Loucy (cell line): ENCODE data around the gene KDM5B.

Experiments
- H2AFZ ChIP-seq: fragments of 200-600 bp; sonication (generic); 2 replicates; pipeline ENCODE4 v1.6.0; 2016; ENCODE audit warnings: antibody characterized with exemption, mild to moderate bottlenecking, low read length, moderate library complexity
- H3F3A ChIP-seq: fragments of 200-600 bp; 2 replicates; pipeline ENCODE4 v1.6.0; 2016; ENCODE audit warnings: antibody characterized with exemption, low read depth, mild to moderate bottlenecking
- H3K27me3 ChIP-seq: fragments of 200-600 bp; sonication (generic); 2 replicates; pipeline ENCODE4 v1.6.1; 2014; ENCODE audit warnings: low read length, mild to moderate bottlenecking; ENCODE audit not compliant: insufficient read depth, poor library complexity, severe bottlenecking
- H3K36me3 ChIP-seq: fragments of 200-600 bp; sonication (generic); 2 replicates; pipeline ENCODE4 v1.6.1; 2016; ENCODE audit warnings: low read length; ENCODE audit not compliant: insufficient read depth
- H3K4me1 ChIP-seq: fragments of 200-600 bp; sonication (generic); 2 replicates; pipeline ENCODE4 v1.5.1; 2014; ENCODE audit warnings: low read length, mild to moderate bottlenecking; ENCODE audit not compliant: insufficient read depth, poor library complexity, severe bottlenecking
- H3K4me2 ChIP-seq: fragments of 200-600 bp; sonication (generic); 2 replicates; pipeline ENCODE4 v1.6.0; 2014; ENCODE audit warnings: antibody characterized with exemption, low read length, low read depth, mild to moderate bottlenecking; ENCODE audit not compliant: poor library complexity, severe bottlenecking
- H3K4me3 ChIP-seq: fragments of 200-600 bp; sonication (generic); 2 replicates; pipeline ENCODE4 v1.5.1; 2014; ENCODE audit warnings: low read length, mild to moderate bottlenecking, mixed read lengths; ENCODE audit not compliant: poor library complexity, severe bottlenecking
- H3K79me2 ChIP-seq: fragments of 200-600 bp; sonication (generic); 2 replicates; pipeline ENCODE4 v1.6.1; 2014; ENCODE audit warnings: low read length; ENCODE audit not compliant: insufficient read depth
- H3K9ac ChIP-seq: fragments of 200-600 bp; sonication (generic); 2 replicates; pipeline ENCODE4 v1.6.0; 2014; ENCODE audit warnings: mild to moderate bottlenecking, low read depth, low read length, moderate library complexity; ENCODE audit not compliant: poor library complexity, severe bottlenecking
- H3K9me2 ChIP-seq: fragments of 200-600 bp; sonication (generic); replicated peaks from 2 replicates; pipeline ENCODE4 v1.6.1; 2016; ENCODE audit warnings: low read depth, low read length, mixed read lengths
- H3K9me3 ChIP-seq: fragments of 200-600 bp; sonication (generic); 2 replicates; pipeline ENCODE4 v1.6.1; 2014; ENCODE audit warnings: mild to moderate bottlenecking, antibody characterized with exemption, low read length, low read depth; ENCODE audit not compliant: insufficient read depth
- H4K20me1 ChIP-seq: fragments of 200-600 bp; sonication (generic); 2 replicates; pipeline ENCODE4 v1.6.0; 2014; ENCODE audit warnings: antibody characterized with exemption, low read length, mild to moderate bottlenecking; ENCODE audit not compliant: insufficient read depth, poor library complexity, severe bottlenecking
- CTCF ChIP-seq: fragments of 200-600 bp; sonication (generic); conservative IDR thresholded peaks from 2 replicates; pipeline ENCODE4 v1.5.1; 2014; ENCODE audit warnings: mild to moderate bottlenecking, antibody characterized with exemption, low read length
- EZH2phosphoT487 ChIP-seq: fragments of 200-600 bp; IDR thresholded peaks from 2 replicates; pipeline ENCODE4 v1.6.1; 2018; ENCODE audit warnings: antibody characterized with exemption, mild to moderate bottlenecking, moderate library complexity, borderline replicate concordance

KDM5B gene

GRCh38 chr1:202781180-202781579 is 27.0 kb downstream of the KDM5B start:
- Histone ChIP-seq H3K9me2 (no peaks in the 10 kb centered on the region), H3K9me3 (no peaks in the 10 kb centered on the region), H2AFZ (no peak overlapping the region), H4K20me1 (peaks cover 99% of the 10 kb centered on the region), H3K4me1 (peaks cover 7% of the 10 kb centered on the region), H3K36me3 (peaks cover 23% of the 10 kb centered on the region; the same call in 1 of the 2 replicates), H3K79me2 (peaks cover 100% of the 10 kb centered on the region), H3K9ac (no peak overlapping the region), H3K27me3 (no peaks in the 10 kb centered on the region), H3F3A (no peaks in the 10 kb centered on the region), H3K4me2 (no peak overlapping the region), H3K4me3 (no peak overlapping the region)
- no peak for TF ChIP-seq EZH2phosphoT487
- no peak for TF ChIP-seq CTCF

- Histone ChIP-seq H3K4me1 (no peaks in the 10 kb centered on the region), H3K9ac (no peak overlapping the region), H3K79me2 (peaks cover 23% of the 10 kb centered on the region), H4K20me1 (peaks cover 53% of the 10 kb centered on the region), H3K27me3 (no peaks in the 10 kb centered on the region), H3K9me2 (no peaks in the 10 kb centered on the region), H2AFZ (no peak overlapping the region), H3K9me3 (no peaks in the 10 kb centered on the region), H3F3A (no peaks in the 10 kb centered on the region), H3K36me3 (peaks cover 92% of the 10 kb centered on the region), H3K4me2 (no peak overlapping the region), H3K4me3 (no peak overlapping the region)
- no peak for TF ChIP-seq CTCF
- no peak for TF ChIP-seq EZH2phosphoT487
These were observed 38.1 kb downstream of the KDM5B start for GRCh38 chr1:202770135-202770534.

- H3K4me1 ChIP-seq = no peaks in the 10 kb centered on the region
- H3F3A ChIP-seq = no peaks in the 10 kb centered on the region
- no peak overlapping the region for H3K4me3 ChIP-seq
- H3K79me2 ChIP-seq = peaks cover 13% of the 10 kb centered on the region
- no peaks in the 10 kb centered on the region for H3K27me3 ChIP-seq
- peaks cover 37% of the 10 kb centered on the region for H4K20me1 ChIP-seq
- no peak overlapping the region for H3K4me2 ChIP-seq
- H2AFZ ChIP-seq = no peak overlapping the region
- H3K9me2 ChIP-seq = no peaks in the 10 kb centered on the region
- H3K9me3 ChIP-seq = no peaks in the 10 kb centered on the region
- TF ChIP-seq CTCF (no peak), EZH2phosphoT487 (no peak)
- H3K9ac ChIP-seq = no peak overlapping the region
- H3K36me3 ChIP-seq = peaks cover 94% of the 10 kb centered on the region
These were observed 42.5 kb downstream of the KDM5B start for GRCh38 chr1:202765721-202766120.
